Bronchial epithelial cell (primary cell): ENCODE measurements around the gene NOSIP. TPM values are rescaled to one million over a fixed set of nuclear protein-coding genes. Genes with fewer than 3 reads are reported as not detected.

Source experiments
- DNase-seq: peaks from one replicate; pipeline ENCODE4 v3.0.0-alpha.2; 2010; ENCODE audit warnings: low read depth
- FAIRE-seq: peaks from 2 replicates; lab custom pipeline; 2011; peaks lifted over from hg19 to GRCh38; lab: Jason Lieb, UNC
- H3K27me3 ChIP-seq: 2 replicates; pipeline ENCODE4 v1.5.1; 2011; ENCODE audit warnings: low read length; ENCODE audit not compliant: control insufficient read depth, insufficient read depth
- H3K36me3 ChIP-seq: 2 replicates; pipeline ENCODE4 v1.5.1; 2011; ENCODE audit warnings: low read length; ENCODE audit not compliant: control insufficient read depth, insufficient read depth
- H3K4me3 ChIP-seq: 2 replicates; pipeline ENCODE4 v1.5.1; 2011; ENCODE audit warnings: mild to moderate bottlenecking, low read depth, low read length, control low read depth
- total RNA-seq: library from RNA; depleted of rRNA; stranded (reverse); fragments of >200 nt; gene quantifications from 2 replicates; pipeline ENCODE4 v1.2.1, GENCODE V29; 2014
- TF ChIP-seq, protein P1 (sequence below): IDR thresholded peaks from 2 replicates; pipeline ENCODE4 v1.5.1; 2011; ENCODE audit warnings: mild to moderate bottlenecking, moderate library complexity, low read length, control low read depth, inconsistent platforms; ENCODE audit not compliant: insufficient read depth, severe bottlenecking

The NOSIP gene
- total RNA-seq, 1 donor from 2014 or later = 71.1 TPM

DNA sequence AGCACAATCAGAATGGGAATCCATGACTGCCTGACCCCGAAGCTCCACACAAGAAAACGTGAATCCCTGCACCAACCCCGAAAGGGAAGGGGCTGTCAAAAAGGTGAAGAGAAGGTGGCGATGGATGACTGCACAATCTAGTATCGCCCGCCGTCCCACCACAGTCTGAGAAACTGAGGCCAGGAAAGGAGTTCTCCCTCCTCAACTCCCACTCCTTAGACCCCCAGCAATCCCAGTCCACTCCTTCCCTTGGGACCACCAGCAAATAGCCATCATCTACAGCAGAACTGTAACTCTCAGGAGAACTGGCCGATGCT lies 451 bp downstream of the NOSIP start:
- no peak for DNase-seq
- Histone ChIP-seq H3K36me3 (peaks cover 7% of the 10 kb centered on the region), H3K4me3 (peak overlapping the region; percentile 69), H3K27me3 (no peaks in the 10 kb centered on the region)
- TF ChIP-seq, protein P1, sequence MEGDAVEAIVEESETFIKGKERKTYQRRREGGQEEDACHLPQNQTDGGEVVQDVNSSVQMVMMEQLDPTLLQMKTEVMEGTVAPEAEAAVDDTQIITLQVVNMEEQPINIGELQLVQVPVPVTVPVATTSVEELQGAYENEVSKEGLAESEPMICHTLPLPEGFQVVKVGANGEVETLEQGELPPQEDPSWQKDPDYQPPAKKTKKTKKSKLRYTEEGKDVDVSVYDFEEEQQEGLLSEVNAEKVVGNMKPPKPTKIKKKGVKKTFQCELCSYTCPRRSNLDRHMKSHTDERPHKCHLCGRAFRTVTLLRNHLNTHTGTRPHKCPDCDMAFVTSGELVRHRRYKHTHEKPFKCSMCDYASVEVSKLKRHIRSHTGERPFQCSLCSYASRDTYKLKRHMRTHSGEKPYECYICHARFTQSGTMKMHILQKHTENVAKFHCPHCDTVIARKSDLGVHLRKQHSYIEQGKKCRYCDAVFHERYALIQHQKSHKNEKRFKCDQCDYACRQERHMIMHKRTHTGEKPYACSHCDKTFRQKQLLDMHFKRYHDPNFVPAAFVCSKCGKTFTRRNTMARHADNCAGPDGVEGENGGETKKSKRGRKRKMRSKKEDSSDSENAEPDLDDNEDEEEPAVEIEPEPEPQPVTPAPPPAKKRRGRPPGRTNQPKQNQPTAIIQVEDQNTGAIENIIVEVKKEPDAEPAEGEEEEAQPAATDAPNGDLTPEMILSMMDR = no peak
- no peak for FAIRE-seq

DNA sequence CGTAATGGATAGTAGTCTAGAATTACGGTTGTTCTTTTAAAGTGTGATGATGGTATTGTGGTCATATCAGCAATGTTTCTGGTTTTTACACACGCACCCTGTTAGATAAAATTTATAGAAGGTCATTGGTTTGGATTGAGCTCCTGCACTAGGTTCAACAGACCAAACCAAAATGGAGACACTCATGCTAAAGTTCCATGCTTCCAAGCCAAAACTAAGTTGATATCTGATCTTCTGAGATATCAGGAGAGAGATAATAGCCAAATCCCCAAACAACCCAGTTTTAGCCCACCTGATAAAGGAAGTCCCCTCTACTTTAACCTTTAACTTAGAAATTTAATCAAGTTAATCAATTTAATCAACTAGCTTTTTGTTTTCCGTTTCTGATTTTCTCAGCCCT lies 1.2 kb downstream of the NOSIP start:
- DNase-seq (no peak), FAIRE-seq (no peak)
- Histone ChIP-seq H3K27me3 (no peaks in the 10 kb centered on the region), H3K36me3 (peaks cover 7% of the 10 kb centered on the region), H3K4me3 (no peak overlapping the region)
- TF ChIP-seq, protein P1 = no peak

DNA sequence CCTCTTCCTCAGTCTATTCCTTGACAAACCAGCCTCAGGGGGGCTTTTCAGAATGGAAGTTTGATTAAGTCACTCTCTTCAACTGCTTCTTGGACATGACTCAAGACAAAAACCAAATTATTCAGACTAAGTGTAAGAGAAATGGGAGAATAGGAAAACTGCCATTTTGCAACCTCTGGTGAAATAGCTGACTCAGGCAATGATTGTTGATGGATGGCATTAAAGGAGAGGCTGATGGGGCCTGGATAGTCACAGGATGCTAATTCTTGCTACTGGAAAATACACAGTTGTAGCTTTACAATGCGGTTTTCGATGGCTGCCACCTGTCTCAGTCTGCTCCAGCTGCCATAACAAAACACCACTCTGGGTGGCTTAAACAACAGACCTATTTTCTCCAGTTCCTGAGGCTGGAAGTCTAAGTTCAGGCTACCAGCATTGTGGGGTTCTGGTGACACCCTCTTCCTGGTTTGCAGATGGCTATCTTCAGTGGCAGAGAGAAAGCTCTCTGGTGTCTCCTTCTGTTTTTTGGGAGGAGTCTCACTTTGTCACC lies 6.1 kb downstream of the NOSIP start:
- H3K4me3 ChIP-seq = no peak overlapping the region
- peak; percentile 30 for DNase-seq
- peaks cover 6% of the 10 kb centered on the region for H3K36me3 ChIP-seq
- TF ChIP-seq, protein P1 = no peak
- H3K27me3 ChIP-seq = no peaks in the 10 kb centered on the region
- FAIRE-seq = no peak

DNA sequence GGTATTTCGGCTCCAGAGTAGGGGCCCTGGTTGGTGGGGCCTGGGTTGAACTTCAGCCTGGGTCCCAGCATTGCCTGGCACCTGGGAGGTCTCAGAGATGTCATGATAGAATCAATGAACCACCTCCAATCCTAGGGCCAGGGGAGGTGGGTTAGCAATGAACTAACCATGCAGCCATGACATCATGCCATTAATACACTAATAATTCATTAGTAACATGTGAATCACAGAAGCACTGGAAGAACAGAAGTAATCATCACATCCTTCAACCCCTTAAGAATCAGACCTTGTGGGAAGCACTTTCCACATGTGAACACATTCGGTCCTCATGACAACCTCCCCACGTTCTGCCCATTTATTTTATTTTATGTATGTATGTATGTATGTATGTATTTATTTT lies 6.9 kb downstream of the NOSIP start:
- H3K27me3 ChIP-seq = no peaks in the 10 kb centered on the region
- TF ChIP-seq, protein P1 = no peak
- H3K36me3 ChIP-seq = peaks cover 6% of the 10 kb centered on the region
- H3K4me3 ChIP-seq = no peak overlapping the region
- DNase-seq (peak; percentile 50), FAIRE-seq (no peak)

DNA sequence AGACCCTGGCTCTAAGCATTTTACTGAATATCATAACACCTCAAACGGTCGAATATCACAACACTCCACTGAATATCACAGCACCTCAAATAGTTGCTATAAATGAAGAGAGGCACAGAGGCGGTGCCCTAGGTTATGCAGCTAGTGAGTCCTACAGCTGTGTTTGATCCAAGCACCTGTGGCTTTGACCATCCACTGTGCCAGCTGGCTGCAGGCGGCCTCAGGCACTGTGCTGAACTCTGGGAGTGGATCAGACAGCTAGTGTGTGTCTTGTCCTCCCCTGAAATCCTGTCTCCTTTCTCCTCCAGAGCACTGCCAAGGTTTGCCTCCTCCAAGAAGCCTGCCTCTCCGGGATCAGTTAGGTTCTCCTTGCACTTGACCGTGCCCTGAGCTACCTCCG lies 7.3 kb downstream of the NOSIP start:
- TF ChIP-seq, protein P1 = no peak
- Histone ChIP-seq H3K4me3 (no peak overlapping the region), H3K36me3 (peaks cover 6% of the 10 kb centered on the region), H3K27me3 (no peaks in the 10 kb centered on the region)
- FAIRE-seq = no peak
- DNase-seq = no peak

DNA sequence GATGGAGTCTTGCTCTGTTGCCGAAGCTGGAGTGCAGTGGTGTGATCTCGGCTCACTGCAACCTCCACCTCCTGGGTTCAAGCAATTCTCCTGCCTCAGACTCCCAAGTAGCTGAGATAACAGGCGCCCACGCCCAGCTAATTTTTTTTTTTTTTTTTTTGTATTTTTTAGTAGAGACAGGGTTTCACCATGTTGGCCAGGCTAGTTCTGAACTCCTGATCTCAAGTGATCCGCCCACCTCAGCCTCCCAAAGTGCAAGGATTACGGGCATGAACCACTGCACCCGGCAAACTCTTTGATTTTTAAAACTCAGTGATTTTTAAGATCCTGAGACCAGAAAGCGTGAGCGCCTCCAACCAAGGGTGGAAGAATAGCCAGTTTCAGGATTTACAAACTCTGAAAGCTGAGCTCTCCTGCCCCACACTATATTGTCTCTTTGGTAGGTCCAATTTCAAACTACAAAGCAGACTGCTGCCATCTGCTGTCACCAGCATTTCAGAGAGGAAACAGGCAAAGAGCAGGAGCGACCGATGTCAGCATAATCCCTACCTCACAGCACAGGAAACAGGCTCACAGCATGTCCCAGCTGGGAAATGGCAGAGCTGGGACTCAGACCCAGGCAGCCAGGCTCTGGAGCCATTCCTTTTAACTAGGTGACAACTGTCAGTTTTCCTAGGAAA lies 9.2 kb downstream of the NOSIP start:
- TF ChIP-seq, protein P1 = peak; percentile 8
- no peak overlapping the region for H3K4me3 ChIP-seq
- no peaks in the 10 kb centered on the region for H3K27me3 ChIP-seq
- no peak for DNase-seq
- FAIRE-seq = no peak
- peaks cover 7% of the 10 kb centered on the region for H3K36me3 ChIP-seq
